CD1c-positive myeloid dendritic cell (primary cell): ENCODE results near the gene BSN.
"Not testable (repeated sequence)": the region's sequence is repeated elsewhere in the genome, so short reads cannot be mapped to it uniquely, and the experiment has no call there.

Experiments used
- DNase-seq: peaks from one replicate; pipeline ENCODE4 v3.0.0-alpha.2; 2016; ENCODE audit errors: extremely low spot score

The BSN gene

GRCh38 chr3:49695350-49696015, 141.2 kb downstream of the BSN start:
- DNase-seq: not testable (repeated sequence)

DNA sequence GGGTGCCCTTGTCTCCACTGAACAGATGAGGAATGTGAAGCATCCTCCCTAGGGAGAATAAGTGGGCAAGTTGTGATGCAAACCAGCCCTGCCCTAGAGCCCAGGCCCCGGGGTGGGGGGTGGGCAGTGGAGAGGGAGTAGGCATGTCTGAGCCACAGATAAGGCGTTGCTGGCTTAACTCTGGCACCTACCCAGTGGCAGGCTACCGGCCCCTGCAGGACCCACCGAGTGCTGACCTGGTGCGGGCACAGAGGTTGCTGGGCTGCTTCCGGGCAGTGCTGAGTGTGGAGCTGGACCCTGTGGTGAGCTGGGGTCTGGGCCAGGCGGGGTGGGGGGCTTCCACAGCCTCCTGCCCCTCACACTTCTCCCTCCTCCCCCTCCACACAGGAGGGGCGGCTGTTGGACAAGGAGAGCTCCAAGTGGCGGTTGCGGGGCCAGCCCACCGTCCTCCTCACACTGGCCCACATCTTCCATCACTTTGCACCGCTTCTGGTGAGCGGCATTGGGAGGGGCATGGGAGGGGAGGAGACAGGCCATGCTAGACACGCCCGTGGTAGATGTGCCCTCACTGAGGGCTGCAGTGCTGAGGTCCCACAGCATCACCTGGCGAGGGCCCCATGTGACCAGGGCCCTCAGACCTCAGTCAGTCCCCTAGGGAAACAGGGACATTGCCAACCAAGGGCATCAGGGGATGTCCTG, 145.2 kb downstream of the BSN start:
- DNase-seq: no peak

- DNase-seq: no peak
Observed at GRCh38 chr3:49700014-49700413, 145.7 kb downstream of the BSN start.

DNA sequence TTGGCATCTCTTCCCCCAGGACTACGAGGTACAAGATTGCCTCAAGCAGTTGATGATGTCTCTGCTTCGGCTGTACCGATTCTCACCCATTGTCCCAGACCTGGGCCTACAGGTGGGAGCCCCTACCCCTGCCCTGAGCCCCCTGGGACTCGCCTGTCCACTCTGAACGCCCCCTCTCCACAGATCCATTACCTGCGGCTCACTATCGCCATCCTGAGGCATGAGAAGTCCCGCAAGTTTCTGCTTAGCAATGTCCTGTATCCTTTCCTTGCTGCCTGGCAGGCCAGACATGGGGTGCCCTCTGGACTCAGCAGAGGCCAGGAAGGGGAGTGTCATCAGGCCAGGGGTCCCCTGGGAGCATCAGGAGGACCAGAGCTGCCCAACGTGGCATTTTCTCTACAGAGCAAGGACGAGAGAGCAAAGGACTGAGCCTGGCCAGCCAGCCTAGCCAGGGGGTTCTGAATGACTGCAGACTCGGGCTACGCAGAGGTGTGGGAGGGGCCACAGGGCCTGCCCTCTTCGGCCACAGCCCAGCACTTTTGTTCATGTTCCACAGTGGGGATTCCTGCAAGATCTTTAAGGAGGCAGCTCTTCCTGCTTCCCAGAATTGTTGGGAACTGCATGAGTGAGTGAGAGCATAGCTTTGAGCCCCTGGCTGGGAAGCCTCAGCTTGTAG, 146.3 kb downstream of the BSN start:
- DNase-seq: no peak

GRCh38 chr3:49701388-49702077, 147.3 kb downstream of the BSN start:
- no peak for DNase-seq

GRCh38 chr3:49702672-49703071, 148.4 kb downstream of the BSN start:
- no peak for DNase-seq

DNA sequence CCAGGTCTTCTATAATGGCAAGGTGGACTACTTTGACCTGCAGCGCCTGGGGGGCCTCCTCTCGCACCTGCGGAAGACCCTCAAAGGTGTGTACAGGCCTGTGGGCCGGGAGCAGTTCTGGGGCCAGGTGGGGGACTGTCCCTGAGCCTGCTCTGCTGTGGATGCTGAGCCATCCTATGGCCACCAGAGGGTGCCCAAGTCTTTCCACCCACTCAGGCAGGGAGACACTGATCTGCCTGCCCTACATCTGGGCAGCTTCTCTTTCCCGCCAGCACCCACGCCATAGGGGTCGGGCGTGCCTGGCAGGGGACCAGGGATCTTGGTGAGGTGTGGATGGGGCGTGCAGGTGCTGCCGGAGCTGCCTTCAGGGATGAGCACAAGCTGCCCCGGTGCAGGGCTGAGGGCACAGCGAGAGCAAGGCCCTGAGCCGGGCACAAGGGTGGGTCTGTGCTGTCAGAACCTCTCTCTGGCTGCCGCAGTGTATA, 149.2 kb downstream of the BSN start:
- peak; percentile 81 for DNase-seq

DNA sequence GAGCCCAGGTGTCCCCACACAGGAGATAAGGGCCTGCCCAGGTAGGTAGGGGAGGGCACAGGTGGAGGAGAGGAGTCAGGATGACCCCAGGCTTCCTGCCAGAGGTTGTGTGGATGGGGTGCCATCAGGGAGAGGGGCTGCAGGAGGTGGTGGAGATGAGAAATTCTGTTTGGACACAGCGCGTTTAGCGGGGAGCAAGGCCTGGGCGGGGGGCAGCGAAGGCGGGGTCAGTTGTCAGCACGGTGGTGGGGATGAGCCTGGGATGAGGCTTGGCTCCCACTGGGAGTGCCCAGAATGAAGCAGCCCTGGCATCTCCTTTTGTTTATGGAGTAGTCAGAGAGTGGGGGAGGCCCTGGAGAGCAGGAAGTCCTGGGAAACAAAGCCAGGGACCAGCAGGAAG, 149.7 kb downstream of the BSN start:
- DNase-seq: no peak

DNA sequence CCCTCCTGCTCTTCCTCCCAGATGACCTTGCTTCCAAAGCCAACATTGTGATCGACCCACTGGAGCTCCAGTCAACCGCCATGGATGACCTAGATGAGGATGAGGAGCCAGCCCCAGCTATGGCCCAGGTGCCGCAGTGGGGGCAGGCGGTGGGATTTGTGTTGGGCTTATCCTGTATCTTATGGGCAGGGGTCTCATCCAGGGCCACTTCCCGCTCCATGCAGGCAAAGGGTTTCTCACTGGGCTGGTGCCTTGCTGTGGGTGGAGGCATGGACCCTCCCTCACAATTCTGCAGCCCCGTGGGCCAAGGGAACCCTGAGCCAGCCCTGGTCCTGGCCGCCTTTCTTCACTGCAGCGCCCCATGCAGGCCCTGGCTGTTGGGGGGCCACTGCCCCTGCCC, 150.4 kb downstream of the BSN start:
- DNase-seq: no peak

DNA sequence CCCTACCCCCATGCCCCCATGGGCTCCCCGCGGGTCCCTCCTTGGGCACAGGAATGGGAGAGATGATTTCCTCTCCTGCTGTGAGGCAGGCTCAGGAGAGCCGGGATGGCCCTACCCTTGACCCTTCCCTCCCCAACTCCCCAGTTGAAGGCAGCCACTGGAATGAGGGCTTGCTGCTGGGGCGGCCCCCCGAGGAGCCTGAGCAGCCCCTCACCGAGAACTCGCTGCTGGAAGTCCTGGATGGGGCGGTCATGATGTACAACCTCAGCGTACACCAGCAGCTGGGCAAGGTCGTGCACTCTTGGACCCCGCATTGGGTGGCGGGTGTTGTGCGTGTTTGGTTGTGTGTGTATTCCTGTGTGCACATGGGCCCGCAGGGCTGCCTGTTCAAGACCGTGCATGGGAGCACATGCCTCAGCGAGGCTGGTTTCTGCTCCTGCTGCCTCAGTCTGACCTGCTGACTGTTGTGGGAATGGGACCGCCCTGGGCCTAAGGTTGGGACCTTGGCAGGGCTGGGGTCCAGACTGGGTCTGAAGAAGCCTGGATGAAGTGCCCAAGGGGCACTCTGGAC, 151.2 kb downstream of the BSN start:
- no peak for DNase-seq

DNA sequence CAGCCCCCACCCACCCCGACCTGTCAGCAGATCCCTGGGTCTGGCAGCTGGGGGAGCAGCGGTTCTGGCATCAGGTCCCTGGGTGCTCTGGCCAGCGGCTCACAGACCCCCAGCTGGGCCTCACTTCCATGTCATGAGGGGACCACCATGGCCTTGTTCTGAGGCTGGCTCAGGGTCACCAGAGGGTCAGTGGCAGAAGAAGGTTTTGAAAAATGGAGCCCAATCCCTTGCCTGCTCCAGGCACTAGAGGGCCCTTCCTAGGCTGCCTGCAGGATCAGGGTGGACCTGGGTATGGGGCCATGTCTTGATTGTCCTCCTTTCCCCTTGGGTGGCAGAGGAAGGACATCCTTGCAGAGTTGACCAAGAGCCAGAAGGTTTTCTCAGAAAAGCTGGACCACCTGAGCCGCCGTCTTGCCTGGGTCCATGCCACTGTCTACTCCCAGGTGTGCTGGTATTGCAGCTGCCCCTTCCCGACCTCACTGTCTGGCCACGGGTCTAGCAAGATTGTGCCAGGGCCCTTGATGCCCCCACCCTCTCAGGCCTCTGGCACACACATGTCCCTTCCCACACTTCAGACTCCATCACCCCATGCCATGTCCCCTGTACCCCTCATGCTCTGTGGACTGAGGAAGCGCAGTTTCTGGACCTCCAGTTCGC, 152.3 kb downstream of the BSN start:
- DNase-seq: no peak

GRCh38 chr3:49707113-49707480, 152.8 kb downstream of the BSN start:
- DNase-seq: no peak

DNA sequence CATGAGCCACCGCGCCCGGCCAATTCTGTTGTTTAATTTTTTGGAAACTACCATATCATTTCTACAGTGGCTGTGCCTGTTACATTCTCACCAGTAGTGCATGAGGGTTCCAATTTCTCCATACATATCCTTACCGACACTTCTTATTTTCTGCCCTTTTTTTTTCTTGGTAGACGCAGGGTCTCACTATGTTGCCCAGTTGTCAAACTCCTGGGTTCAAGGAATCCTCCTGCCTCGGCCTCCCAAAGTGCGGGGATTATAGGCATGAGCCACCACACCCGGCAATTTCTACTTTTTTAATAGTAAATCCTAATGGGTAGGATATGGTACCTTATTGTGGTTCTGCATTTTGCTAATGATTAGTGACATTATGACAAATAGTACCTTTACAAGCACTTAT, 155.6 kb downstream of the BSN start:
- DNase-seq: no peak

GRCh38 chr3:49711489-49711888, 157.2 kb downstream of the BSN start:
- no peak for DNase-seq

GRCh38 chr3:49712166-49712565, 157.9 kb downstream of the BSN start:
- DNase-seq: no peak

GRCh38 chr3:49712631-49713317, 158.5 kb downstream of the BSN start:
- peak; percentile 14 for DNase-seq

GRCh38 chr3:49713336-49714105, 159.2 kb downstream of the BSN start:
- DNase-seq: no peak

GRCh38 chr3:49714728-49715550, 160.7 kb downstream of the BSN start:
- DNase-seq: no peak

DNA sequence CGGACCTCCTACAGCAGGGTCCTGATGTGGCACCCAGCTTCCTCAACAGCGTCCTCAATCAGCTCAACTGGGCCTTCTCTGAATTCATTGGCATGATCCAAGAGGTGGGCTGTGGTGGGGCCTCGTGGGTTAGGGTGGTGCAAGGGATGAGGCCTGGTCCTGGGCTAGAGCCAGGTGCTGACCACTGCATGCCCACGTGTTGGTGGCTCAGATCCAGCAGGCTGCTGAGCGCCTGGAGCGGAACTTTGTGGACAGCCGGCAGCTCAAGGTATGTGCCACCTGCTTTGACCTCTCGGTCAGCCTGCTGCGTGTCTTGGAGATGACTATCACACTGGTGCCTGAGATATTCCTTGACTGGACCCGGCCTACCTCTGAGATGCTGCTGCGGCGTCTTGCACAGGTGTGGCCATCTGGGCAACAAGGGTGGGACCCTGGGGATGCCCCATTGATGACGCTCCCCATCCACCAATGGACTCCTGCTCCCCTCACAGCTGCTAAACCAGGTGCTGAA, 161.4 kb downstream of the BSN start:
- no peak for DNase-seq
